ENCODE measurements around the gene BRD2. TPM values are rescaled to one million over a fixed set of nuclear protein-coding genes. Genes with fewer than 3 reads are reported as not detected.
"Not testable (repeated sequence)": the region's sequence is repeated elsewhere in the genome, so short reads cannot be mapped to it uniquely, and the experiment has no call there.

BRD2 gene
- total RNA-seq, result 132 TPM
- long read RNA-seq, transcript BRD2-219 (9 exons, 2,338 nt), result major isoform, 69 of 135 reads
- long read RNA-seq, partial matches to known transcripts, result 55 of 135 reads
- long read RNA-seq, other reads (novel, unspliced or antisense), result 7 of 135 reads

GRCh38 chr6:32968093-32968866, at the start of gene BRD2:
TSS of gene BRD2 (plus strand) at chr6:32968594. CDS start at chr6:32972899, 4,305 bp downstream.
- peak; percentile 99 for DNase-seq (ENCODE audit: low spot score)

GRCh38 chr6:32920715-32921114, 47.7 kb upstream of the BRD2 start:
- no peak for DNase-seq (ENCODE audit: low spot score)

- DNase-seq (ENCODE audit: low spot score), result no peak
Measured at GRCh38 chr6:32922083-32922482, 46.3 kb upstream of the BRD2 start.

GRCh38 chr6:32931211-32931610, 37.2 kb upstream of the BRD2 start:
- DNase-seq (ENCODE audit: low spot score), result no peak

GRCh38 chr6:32932132-32932868, 36.1 kb upstream of the BRD2 start:
- no peak for DNase-seq (ENCODE audit: low spot score)

GRCh38 chr6:32933661-32934085, 34.7 kb upstream of the BRD2 start:
- no peak for DNase-seq (ENCODE audit: low spot score)

GRCh38 chr6:32935551-32936238, 32.7 kb upstream of the BRD2 start:
- no peak for DNase-seq (ENCODE audit: low spot score)

- DNase-seq (ENCODE audit: low spot score), result no peak
Measured at GRCh38 chr6:32936239-32937152, 31.9 kb upstream of the BRD2 start.

GRCh38 chr6:32937230-32937633, 31.2 kb upstream of the BRD2 start:
- DNase-seq (ENCODE audit: low spot score), result no peak

GRCh38 chr6:32938494-32938893, 29.9 kb upstream of the BRD2 start:
- no peak for DNase-seq (ENCODE audit: low spot score)

GRCh38 chr6:32940656-32941213, 27.7 kb upstream of the BRD2 start, which contains the start of gene HLA-DMB:
TSS of gene HLA-DMB (minus strand) at chr6:32941028. CDS start at chr6:32940807, 221 bp downstream.
- no peak for DNase-seq (ENCODE audit: low spot score)

GRCh38 chr6:32941214-32941768, 27.1 kb upstream of the BRD2 start:
- DNase-seq (ENCODE audit: low spot score), result no peak

GRCh38 chr6:32942555-32943123, 25.8 kb upstream of the BRD2 start:
- not testable (repeated sequence) for DNase-seq (ENCODE audit: low spot score)

GRCh38 chr6:32943864-32944649, 24.3 kb upstream of the BRD2 start:
- no peak for DNase-seq (ENCODE audit: low spot score)

GRCh38 chr6:32945108-32945760, 23.2 kb upstream of the BRD2 start:
- no peak for DNase-seq (ENCODE audit: low spot score)

GRCh38 chr6:32945953-32946352, 22.4 kb upstream of the BRD2 start:
- DNase-seq (ENCODE audit: low spot score), result no peak

- no peak for DNase-seq (ENCODE audit: low spot score)
Measured at GRCh38 chr6:32946893-32947292, 21.5 kb upstream of the BRD2 start.

Measured in mesenteric fat pad (tissue), 1 donor.